ENCODE measurements around the gene MAGI1.

The MAGI1 gene

GRCh38 chr3:65605876-65606432 lies 432.8 kb downstream of the MAGI1 start:
- no peak for DNase-seq

- no peak for DNase-seq
These were observed 433.7 kb downstream of the MAGI1 start for GRCh38 chr3:65604863-65605526.

DNA sequence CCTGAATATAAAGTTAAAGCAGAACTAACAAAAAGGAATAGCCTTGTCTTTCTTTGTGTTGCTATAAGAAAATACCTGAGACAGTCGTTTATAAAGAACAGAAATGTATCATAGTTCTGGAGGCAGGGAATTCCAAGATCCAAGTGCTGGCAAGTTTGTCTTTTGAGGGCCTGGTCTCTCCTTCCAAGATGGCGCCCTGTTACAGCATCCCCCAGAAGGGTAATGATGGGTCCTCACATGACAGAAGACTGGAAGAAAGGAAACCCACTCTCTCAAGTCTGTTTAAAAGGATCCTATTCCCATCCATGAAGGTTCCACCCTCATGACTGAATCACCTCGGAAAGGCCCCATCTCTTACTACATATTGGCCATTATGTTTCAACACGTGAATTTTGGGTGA lies 435.1 kb downstream of the MAGI1 start:
- DNase-seq, result no peak

- DNase-seq, result no peak
These were observed 437.8 kb downstream of the MAGI1 start for GRCh38 chr3:65600888-65601287.

GRCh38 chr3:65597952-65598413 lies 440.7 kb downstream of the MAGI1 start:
- no peak for DNase-seq

GRCh38 chr3:65597226-65597951 lies 441.3 kb downstream of the MAGI1 start:
- DNase-seq, result no peak

GRCh38 chr3:65596571-65597225 lies 442.0 kb downstream of the MAGI1 start:
- DNase-seq, result no peak

- DNase-seq, result no peak
These were observed 442.8 kb downstream of the MAGI1 start for GRCh38 chr3:65596029-65596300.

- DNase-seq, result no peak
These were observed 443.3 kb downstream of the MAGI1 start for GRCh38 chr3:65595222-65596028.

- DNase-seq, result no peak
These were observed 444.7 kb downstream of the MAGI1 start for GRCh38 chr3:65593780-65594752.

GRCh38 chr3:65591313-65591712 lies 447.4 kb downstream of the MAGI1 start:
- no peak for DNase-seq

DNA sequence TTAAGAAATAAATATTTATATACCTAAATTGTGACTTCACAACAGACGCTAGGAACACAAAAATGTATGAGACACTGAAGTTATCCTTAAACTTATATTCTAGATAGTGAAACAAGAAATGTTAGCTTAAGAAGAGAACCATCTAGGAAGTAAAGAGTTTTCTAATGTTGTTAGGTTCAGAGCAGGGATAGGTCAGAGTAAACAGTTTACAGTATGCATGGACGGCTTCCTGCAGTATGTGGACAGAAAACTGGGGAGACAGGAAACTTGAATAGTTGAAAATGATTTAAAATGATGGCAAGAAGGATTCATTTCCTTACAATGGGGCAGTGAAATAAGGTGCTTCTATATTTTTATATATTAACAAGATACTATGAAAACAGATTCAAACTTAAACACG lies 449.8 kb downstream of the MAGI1 start:
- DNase-seq, result no peak

- DNase-seq, result no peak
These were observed 450.9 kb downstream of the MAGI1 start for GRCh38 chr3:65587650-65588439.

DNA sequence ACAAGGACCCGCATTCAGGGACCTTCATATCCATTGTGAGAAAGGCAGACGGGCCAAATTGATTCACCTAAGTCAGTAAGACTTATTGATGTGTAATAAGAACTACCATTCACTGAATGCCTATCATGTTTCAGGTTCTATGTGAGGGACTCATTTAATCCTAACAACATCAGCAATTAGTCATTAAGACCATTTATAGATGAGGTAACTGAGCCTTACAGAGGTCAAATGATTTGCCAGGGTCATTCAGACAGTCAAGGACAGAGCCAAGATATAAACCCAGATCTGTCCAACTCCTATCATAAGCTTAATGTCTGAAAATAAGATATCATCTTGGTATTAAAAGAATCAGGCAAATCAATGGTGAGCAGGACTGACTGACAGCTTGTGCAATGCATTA lies 453.8 kb downstream of the MAGI1 start:
- DNase-seq, result no peak

DNA sequence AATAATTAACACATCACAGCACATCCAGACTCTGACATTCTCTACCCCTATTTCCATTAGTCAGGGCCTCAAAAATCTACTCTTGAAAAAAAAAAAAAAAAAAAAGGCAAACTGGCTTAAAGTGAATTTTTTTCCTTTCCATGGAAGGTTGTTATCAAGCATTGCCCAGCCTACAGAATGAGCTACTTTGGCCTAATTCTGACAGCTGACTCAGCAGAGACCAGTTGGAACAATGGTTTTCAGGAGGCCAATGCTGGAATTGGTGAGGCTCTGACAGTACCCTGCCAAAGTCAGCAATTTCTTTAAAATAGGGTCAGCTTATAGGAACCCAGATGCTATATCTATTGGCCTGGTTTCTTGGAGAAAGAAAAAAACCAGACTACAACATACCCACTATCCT lies 454.7 kb downstream of the MAGI1 start:
- DNase-seq, result no peak

DNA sequence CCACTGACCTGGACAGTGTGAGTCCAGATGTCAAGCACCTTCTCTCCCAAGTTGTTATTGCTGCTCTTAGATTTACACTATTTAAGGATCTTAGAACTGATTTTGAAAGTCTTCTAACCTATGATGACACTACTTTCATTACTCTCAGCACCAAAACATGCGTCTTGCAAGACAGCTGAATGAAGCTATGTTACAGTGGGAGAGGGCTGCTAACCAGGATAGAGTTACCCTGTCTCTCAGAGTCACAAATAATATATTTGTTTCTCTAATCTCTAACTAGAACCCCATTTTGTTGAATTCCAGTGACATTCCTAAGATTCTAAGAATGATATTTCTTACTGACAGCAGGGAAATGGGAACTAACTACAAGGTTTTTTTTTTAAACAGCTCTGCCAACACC lies 455.5 kb downstream of the MAGI1 start:
- no peak for DNase-seq

DNA sequence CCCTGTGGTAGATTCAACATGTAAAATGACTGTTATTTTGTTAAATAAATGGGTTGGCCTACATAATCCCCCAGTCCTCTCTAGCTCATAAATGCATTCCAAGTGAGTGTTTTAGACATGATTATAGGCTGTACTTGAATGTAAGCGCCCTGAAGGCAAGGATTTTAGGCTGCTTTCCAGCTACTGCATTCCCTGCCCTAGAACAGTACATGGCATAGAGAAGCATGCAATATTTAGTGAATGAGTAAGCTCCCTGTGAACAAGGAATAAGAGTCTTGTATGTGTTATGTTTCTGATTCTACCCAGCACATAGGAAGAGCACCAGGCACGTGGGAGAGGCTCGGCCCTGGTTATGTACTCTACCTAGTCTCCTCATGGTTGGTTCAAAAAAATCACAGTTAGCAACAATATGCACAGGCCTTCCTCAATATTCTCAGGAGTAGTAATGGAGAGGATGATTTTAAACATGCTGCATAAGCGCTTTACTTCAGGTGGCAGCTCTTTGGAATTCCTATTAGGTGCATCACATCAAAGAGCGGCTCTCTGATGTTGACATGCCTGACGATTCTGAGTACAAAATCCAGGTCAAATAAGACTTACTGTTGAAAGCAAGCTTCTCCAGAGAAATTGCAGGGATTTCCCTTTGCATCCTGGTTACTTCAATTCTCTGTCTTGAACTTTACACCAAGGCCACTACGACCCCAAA lies 456.6 kb downstream of the MAGI1 start:
- DNase-seq, result no peak

- DNase-seq, result no peak
These were observed 457.4 kb downstream of the MAGI1 start for GRCh38 chr3:65581313-65581712.

GRCh38 chr3:65578861-65579260 lies 459.9 kb downstream of the MAGI1 start:
- no peak for DNase-seq

- DNase-seq, result no peak
These were observed 460.8 kb downstream of the MAGI1 start for GRCh38 chr3:65577843-65578430.

All from CD4-positive, alpha-beta T cell treated with Interleukin-10 for 1 hour (primary cell).